Neural crest cell (in vitro differentiated cells): ENCODE data around the gene GRIN2A. TPM values are rescaled to one million over a fixed set of nuclear protein-coding genes. Genes with fewer than 3 reads are reported as not detected.

ENCODE experiments used
- DNase-seq: peaks from one replicate; pipeline ENCODE4 v3.0.0; 2021; ENCODE audit warnings: low read depth, mixed read lengths, low spot score
- H3K27ac Mint-ChIP-seq: one replicate; pipeline ENCODE4 v1.8.0; 2021; ENCODE audit warnings: mild to moderate bottlenecking, mixed read lengths; ENCODE audit not compliant: unreplicated experiment
- H3K27me3 Mint-ChIP-seq: 2 replicates; pipeline ENCODE4 v1.8.0; 2021; ENCODE audit warnings: low read depth, mild to moderate bottlenecking, mixed read lengths
- H3K36me3 Mint-ChIP-seq: 2 replicates; pipeline ENCODE4 v1.8.0; 2021; ENCODE audit warnings: low read depth, mild to moderate bottlenecking, mixed read lengths
- H3K4me1 Mint-ChIP-seq: 2 replicates; pipeline ENCODE4 v1.8.0; 2021; ENCODE audit warnings: mixed read lengths
- H3K4me3 Mint-ChIP-seq: one replicate; pipeline ENCODE4 v1.8.0; 2021; ENCODE audit warnings: mild to moderate bottlenecking, mixed read lengths
- H3K9me3 Mint-ChIP-seq: 2 replicates; pipeline ENCODE4 v1.8.0; 2021; ENCODE audit warnings: mixed read lengths
- total RNA-seq: library from RNA; stranded (reverse); gene quantifications from 2 replicates; pipeline ENCODE4 v1.2.1, GENCODE V29; 2021
- TF ChIP-seq, protein P1 (sequence below): fragments of 200-600 bp; sonication (generic); conservative IDR thresholded peaks from 2 replicates; pipeline ENCODE4 v1.5.0; 2021; ENCODE audit warnings: antibody characterized with exemption, mild to moderate bottlenecking

GRIN2A gene
- total RNA-seq, 1 donor from 2014 or later: 0.09 TPM

DNA sequence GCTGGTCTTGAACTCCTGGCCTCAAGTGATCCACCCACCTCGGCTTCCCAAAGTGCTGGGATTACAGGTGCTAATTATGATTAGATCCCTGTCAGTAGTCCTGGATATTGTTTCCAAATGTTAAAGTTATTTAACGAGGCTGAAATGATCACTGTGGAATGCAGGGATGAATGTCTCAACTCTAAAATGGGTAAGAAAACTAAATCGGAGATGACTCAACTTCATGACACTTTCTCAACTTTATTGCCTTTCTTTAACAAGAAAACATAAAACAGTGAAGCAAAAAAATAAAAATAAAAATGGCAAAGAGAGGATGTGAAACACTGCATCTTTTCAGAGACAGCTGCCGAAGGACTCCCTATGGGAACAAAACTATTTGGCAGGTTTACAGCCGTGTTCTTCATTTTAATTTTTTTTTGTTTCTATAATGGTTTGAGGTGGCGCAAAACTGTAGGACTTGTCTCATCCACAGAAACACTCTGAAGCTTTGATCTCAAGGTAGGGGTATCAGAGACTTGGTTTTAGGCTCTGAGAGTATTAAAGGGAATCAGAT is 382.0 kb downstream of the GRIN2A start:
- H3K27ac Mint-ChIP-seq: no peak overlapping the region
- peaks cover 2% of the 10 kb centered on the region for H3K27me3 Mint-ChIP-seq
- no peak overlapping the region for H3K4me3 Mint-ChIP-seq
- H3K9me3 Mint-ChIP-seq: no peaks in the 10 kb centered on the region
- peaks cover 3% of the 10 kb centered on the region for H3K4me1 Mint-ChIP-seq
- no peak for DNase-seq
- no peaks in the 10 kb centered on the region for H3K36me3 Mint-ChIP-seq
- TF ChIP-seq, protein P1, sequence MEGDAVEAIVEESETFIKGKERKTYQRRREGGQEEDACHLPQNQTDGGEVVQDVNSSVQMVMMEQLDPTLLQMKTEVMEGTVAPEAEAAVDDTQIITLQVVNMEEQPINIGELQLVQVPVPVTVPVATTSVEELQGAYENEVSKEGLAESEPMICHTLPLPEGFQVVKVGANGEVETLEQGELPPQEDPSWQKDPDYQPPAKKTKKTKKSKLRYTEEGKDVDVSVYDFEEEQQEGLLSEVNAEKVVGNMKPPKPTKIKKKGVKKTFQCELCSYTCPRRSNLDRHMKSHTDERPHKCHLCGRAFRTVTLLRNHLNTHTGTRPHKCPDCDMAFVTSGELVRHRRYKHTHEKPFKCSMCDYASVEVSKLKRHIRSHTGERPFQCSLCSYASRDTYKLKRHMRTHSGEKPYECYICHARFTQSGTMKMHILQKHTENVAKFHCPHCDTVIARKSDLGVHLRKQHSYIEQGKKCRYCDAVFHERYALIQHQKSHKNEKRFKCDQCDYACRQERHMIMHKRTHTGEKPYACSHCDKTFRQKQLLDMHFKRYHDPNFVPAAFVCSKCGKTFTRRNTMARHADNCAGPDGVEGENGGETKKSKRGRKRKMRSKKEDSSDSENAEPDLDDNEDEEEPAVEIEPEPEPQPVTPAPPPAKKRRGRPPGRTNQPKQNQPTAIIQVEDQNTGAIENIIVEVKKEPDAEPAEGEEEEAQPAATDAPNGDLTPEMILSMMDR: no peak

GRCh38 chr16:9798952-9799580 is 383.2 kb downstream of the GRIN2A start:
- peaks cover 3% of the 10 kb centered on the region for H3K4me1 Mint-ChIP-seq
- TF ChIP-seq, protein P1: no peak
- no peak overlapping the region for H3K4me3 Mint-ChIP-seq
- H3K27me3 Mint-ChIP-seq: peaks cover 5% of the 10 kb centered on the region
- DNase-seq: no peak
- no peaks in the 10 kb centered on the region for H3K36me3 Mint-ChIP-seq
- no peak overlapping the region for H3K27ac Mint-ChIP-seq
- H3K9me3 Mint-ChIP-seq: peaks cover 2% of the 10 kb centered on the region

- peaks cover 3% of the 10 kb centered on the region for H3K4me1 Mint-ChIP-seq
- no peak for DNase-seq
- no peak overlapping the region for H3K27ac Mint-ChIP-seq
- H3K9me3 Mint-ChIP-seq: peaks cover 2% of the 10 kb centered on the region
- peaks cover 5% of the 10 kb centered on the region for H3K27me3 Mint-ChIP-seq
- TF ChIP-seq, protein P1: no peak
- H3K36me3 Mint-ChIP-seq: no peaks in the 10 kb centered on the region
- no peak overlapping the region for H3K4me3 Mint-ChIP-seq
Observed at GRCh38 chr16:9798474-9798873, 383.8 kb downstream of the GRIN2A start.

GRCh38 chr16:9797306-9797705 is 384.9 kb downstream of the GRIN2A start:
- H3K27ac Mint-ChIP-seq: no peak overlapping the region
- H3K27me3 Mint-ChIP-seq: peaks cover 8% of the 10 kb centered on the region
- H3K9me3 Mint-ChIP-seq: peaks cover 2% of the 10 kb centered on the region
- H3K4me3 Mint-ChIP-seq: no peak overlapping the region
- TF ChIP-seq, protein P1: no peak
- no peak for DNase-seq
- H3K36me3 Mint-ChIP-seq: no peaks in the 10 kb centered on the region
- H3K4me1 Mint-ChIP-seq: peaks cover 3% of the 10 kb centered on the region

DNA sequence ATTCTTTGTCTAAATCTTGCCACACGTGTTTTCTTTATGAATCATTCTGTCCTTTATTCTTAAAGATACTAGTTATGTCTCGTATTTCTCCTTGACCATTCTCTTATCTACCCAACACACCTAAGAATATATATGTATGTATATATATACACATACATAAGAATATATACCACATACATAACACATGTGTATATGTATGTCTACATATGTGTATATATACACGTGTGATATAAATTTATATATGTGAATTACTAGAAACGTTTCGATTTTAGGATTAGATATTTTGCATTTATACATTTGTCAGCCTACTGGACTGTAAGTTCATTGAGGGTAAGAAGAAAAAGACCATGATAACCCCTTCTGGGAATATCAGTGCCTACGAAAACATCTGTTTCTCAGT is 388.6 kb downstream of the GRIN2A start:
- Mint-ChIP-seq H3K4me3 (no peak overlapping the region), H3K4me1 (no peaks in the 10 kb centered on the region), H3K27me3 (peaks cover 8% of the 10 kb centered on the region), H3K27ac (no peak overlapping the region), H3K36me3 (no peaks in the 10 kb centered on the region), H3K9me3 (peaks cover 2% of the 10 kb centered on the region)
- no peak for DNase-seq
- TF ChIP-seq, protein P1: no peak
